Stimulated activated CD4-positive, alpha-beta T cell treated with anti-CD3 and anti-CD28 coated beads, Interleukin-1b, Interleukin-23, amount 100 ng/mL, for 24 hours (primary cell): ENCODE data around the gene PGGHG.
"Not testable (repeated sequence)": the region's sequence is repeated elsewhere in the genome, so short reads cannot be mapped to it uniquely, and the experiment has no call there.

Experiments used
- DNase-seq, 4 experiments: peaks; one replicate each; pipeline ENCODE4 v3.0.0-alpha.2; 2020; ENCODE audit warnings: low read depth in 4 of 4, low spot score in 1 of 4

The PGGHG gene

DNA sequence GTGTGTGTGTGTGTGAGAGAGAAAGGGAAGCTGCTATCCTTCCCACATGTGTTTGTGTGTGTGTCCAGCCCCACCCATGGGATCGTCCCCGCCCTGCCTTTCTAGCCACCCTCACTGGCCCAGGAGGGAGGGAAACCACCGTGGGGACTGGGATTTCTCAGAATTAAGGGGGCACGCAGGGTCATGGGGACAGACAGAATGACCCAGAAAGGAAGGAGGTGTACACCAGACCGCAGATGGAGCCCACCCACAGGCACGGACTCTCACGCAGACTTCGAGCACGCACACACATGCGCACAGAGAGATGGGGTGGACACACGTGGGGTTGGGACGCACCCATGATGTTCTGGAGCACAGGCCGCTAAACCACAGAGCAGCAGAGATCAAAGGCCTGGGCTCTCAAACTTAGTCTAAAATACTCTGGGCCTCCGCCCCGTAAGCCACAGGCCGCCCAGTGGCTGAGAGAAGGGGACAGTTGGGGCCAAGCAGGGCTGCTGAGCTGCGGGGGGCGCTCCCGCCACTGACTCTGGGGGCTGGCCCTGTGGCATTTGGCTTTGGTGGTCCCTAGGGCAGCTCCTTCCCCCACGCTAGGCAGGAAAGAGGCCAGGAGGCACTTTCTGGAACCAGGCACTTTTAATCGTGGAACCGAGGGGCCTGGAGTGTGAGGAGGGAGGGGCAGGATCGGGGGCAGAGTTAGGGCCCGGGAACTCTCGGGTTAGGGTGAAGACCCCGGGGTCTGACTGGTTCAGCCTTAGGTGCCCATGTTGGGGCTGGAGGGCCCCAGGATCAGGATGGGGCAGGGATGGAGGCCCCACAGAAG, 8.9 kb downstream of the PGGHG start:
- DNase-seq, result no peak

DNA sequence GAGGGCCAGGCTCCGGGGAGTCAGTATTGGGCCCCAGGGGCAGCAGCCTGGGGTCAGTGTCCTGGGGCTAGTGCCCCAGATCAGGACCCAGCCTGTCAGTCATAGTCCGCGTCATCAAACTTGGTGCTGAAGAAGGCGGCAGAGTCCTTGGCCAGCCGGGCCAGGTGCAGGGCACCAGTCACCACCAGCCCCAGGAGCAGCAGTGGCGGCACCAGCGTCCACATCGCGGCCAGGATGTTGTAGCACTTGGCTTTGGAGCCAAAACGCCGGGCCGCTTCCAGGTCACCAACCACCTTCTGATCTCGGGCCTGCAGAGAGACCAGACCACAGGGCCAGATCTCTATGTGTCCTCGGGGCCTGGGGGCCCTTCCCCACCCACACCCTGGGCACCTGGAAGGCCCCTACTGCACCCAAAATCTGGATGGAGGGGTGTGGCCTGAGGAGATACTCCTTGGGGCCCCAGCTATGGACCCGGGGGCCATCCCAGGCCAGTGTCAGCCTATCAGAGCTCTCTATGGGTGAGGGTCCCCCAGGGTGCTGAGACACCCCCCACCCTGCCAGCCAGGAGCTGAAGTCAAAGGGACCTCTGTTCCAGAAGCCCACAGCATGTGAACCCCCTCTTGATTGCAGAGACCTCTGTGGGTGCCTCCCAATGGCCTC, 9.6 kb downstream of the PGGHG start:
- no peak for DNase-seq

DNA sequence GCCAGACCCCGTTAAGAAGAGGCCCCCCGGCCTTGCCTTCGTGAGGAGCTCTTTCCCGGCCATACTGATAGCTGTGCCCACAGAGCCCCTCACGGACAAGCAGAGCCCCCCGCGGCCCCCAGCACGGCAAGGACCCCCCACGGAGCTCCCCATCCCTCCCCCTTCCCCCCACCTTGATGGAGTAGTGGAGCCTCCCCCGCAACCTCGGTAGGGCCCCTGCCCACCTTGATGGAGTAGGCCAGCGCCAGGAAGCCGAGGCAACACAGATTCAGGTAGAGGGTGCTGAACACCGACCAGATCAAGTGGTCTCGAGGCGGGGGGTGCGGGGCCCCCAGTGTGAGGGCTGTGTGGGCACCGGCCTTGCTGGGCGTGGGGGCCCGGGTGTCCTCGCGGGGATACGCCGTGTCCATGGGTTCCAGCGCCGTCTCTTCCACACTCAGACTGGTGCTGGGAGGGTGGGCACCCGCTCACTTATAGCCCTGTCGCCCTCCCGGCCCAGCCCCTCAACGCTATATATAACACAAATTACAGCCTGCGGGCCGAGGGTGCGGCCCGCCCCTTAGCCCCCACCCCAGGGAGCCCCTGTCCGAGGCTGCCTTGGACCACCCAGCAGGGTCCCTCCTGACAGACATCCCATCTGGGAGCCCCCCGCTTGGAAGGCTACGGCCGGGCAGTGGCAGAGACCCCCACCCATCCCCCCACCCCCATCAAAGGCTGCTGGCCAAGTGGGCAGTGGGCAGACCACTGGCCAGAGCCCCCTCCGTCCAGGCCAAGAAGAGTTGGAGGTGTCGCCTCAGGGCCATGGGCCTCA, 10.4 kb downstream of the PGGHG start, which contains the start of gene IFITM5:
TSS of gene IFITM5 (minus strand) at position 446 of the 811 bp plus-strand sequence. CDS start at position 410, 36 bp downstream.
- DNase-seq, result no peak

DNA sequence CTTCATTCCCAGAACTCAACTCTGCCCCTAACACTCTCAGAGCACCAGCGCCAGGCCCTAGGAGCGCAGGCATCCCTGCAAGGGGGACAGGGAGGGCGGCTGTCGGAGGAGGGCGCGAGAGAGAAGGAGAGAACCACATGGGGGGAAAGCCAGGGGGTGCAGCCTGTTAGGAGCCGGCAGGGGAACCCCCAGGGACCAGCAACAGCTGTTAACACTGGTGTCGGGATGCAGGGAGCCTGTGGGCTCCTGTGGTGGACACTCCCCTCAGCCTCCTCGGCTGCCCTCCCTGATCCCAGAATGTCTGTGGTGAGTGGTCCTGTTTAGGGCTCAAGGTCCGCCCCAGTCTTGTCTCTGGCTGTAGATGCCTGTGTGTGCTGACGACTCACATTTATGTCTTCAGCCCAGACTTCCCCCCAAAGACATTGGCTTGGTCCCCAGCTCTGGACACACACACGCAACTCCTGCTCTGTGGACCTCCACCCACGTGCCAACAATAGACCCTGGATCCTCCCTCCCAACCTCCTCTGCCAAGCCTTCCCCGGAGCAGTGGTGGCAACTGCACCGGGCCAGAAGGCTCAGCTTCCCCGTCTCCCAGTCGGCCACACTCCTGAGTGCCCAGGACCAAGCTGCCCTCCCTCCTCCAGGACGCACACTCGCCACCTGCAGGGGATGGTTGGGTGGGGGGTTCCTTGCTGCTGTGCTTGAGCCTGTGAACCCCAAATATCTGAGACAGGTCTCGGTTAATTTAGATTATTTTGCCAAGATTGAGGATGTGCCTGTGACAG, 11.2 kb downstream of the PGGHG start:
- DNase-seq, result no peak

DNA sequence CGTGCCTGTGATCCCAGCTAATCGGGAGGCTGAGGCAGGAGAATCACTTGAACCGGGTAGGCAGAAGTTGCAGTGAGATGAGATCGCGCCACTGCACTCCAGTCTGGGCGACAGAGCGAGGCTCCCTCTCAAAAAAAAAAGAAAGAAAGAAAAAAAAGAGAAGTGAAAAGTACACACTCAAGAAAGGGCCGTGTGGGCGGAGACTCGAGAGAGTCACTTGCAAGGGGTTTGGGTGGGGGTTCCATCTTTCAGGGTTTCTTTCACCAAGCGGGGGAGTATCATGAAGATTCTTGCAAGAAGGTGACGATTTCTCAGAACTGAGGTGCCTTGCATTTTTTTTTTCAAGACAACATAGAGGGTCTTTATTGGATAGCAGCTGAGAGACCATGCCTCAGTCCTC, 14.4 kb downstream of the PGGHG start:
- no peak for DNase-seq

DNA sequence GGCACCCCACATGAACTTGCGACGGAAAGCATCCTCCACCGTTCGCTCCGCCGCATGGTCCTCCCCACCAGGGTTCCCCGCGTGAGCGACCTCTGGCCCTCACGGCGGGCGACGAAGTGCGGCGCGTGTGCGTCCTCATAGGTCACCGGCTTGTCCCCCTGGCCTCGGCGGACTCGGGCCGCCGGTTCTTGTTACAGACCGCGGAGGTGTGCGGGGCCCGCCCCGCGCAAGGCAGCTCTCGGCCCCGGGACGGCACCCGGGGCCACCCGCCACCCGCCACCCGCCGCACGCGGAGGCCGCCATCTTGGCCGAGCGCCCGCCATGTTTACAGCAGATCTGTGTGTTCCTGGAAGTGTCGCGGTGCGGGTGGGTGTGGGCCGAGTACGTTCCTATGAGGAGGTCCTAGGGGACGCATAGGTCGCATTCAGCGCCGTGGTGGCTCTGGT, 15.2 kb downstream of the PGGHG start:
- DNase-seq, result no peak

DNA sequence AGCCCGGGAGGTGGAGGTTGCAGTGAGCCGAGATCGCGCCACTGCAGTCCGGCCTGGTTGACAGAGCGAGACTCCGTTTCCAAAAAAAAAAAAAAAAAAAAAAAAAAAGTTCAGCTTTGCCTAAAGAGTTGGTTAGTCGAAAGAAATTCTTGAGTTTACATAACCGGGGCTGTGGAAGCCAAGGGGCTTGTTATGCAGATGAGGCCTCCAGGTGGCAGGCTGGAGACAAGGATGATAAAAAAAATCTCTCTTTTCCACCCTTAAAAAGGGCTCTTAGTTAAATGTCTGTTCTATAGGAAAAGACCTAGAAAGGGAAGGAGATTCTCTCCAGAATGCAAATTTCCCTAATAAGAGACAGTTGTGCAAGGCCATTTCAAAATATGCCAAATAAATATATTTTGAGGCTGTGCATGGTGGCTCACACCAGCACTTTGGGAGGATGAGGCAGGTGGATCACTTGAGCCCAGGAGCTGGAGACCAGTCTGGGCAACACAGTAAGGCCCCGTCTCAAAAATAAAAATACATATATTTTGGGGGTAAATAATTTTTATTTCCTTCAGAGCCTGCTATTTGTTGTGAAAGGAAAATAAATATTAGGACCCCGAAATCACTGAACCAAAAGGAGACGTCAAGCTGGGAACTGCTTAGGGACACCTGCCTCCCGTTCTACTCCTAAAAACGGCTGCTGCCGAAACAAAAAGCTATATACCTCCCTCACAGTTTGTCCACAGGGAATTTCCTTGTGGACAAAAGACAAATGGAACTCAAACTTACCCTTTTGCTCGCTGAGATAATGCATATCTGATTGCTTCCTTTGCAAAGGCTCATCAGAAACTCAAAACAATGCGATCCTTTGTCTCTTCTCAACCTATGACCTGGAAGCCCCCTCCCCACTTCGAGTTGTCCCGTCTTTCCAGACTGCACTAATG, 16.3 kb downstream of the PGGHG start:
- no peak for DNase-seq

DNA sequence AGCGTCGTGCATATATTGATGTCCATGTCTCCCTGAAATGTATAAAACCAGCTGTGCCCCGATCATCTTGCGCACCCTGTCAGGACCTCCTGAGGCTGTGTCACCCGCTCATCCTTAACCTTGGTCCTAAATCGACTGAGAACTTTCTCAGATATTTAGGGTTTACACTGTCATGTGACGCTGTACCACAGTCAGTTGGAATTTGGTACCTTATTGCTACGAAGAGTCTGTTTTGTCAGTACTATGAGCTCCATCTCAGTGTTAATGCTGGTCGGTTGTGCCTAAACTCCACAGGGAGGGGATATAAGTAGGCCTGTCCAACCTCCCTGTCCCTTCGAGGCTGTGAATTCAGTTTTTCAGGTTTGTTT, 16.9 kb downstream of the PGGHG start:
- no peak for DNase-seq

DNA sequence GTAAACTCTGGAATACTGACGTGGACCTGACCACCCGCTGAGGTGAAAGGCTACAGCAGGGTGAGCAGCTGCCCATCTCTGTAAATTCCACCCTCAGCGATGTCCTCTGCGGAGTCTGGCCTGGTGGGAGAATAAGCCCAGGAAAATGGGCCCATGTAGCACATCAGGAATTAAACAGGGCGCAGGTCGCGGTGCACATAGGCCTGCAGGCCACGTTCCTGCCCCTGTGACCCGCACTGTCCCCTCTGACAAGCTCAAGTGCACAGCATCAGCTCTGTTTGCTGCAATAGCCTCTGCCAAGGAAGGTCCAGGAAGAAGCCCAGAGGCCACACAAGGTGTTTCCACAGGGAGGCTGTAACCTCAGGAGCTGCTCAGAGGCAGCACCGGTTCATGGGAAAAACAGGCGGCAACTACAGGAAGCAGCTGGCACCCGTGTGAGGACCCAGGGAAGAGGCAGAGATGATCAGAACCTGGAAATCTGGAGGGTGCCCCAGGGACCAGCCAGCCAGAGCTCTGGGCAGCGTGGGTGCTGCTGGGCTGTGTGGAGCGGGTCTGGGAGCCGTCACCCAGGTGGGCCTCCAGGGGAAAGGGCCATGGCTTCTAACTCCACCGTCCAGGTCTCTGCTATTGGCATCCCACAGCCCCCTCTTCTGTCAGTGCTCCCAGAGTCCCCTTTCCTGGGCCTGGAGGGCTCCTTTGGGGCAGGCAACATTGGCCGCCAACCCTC, 17.9 kb downstream of the PGGHG start:
- no peak for DNase-seq

DNA sequence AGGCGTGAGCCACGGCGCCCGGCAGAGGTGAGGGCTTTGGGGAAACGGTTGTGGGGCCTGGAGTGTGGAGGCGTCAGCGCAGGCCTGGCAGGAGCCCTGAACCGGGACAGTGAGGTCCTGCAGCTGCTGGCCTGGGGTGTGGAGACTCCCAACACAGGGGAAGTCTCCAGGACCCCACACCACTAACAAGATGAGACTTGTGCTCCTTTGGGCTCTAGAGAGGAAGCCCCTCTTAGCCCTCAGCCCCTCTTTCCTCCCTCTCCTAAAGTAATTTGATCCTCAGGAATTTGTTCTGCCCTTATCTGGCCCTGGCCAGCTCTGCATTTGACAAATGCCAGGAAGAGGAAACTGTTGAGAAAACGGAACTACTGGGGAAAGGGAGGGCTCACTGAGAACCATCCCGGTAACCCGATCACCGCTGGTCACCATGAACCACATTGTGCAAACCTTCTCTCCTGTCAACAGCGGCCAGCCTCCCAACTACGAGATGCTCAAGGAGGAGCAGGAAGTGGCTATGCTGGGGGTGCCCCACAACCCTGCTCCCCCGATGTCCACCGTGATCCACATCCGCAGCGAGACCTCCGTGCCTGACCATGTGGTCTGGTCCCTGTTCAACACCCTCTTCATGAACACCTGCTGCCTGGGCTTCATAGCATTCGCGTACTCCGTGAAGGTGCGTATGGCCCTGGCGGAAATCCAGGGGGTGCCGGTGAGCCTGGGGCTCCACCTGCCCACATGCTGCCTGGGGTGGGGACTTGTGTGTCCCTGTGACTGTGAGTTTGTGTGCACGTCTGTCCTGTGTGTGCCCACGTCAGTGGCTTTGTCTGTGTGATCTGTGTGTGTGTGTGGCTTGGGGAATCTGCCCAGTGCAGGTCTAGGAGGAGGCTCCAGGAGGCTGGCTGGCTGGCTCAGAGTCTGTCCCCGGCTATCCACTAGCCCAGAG, 19.1 kb downstream of the PGGHG start, which contains the start of gene IFITM2:
TSS of gene IFITM2 (plus strand) at position 51 of the 943 bp plus-strand sequence. CDS start at position 428, 377 bp downstream.
- DNase-seq, result not testable (repeated sequence)

DNA sequence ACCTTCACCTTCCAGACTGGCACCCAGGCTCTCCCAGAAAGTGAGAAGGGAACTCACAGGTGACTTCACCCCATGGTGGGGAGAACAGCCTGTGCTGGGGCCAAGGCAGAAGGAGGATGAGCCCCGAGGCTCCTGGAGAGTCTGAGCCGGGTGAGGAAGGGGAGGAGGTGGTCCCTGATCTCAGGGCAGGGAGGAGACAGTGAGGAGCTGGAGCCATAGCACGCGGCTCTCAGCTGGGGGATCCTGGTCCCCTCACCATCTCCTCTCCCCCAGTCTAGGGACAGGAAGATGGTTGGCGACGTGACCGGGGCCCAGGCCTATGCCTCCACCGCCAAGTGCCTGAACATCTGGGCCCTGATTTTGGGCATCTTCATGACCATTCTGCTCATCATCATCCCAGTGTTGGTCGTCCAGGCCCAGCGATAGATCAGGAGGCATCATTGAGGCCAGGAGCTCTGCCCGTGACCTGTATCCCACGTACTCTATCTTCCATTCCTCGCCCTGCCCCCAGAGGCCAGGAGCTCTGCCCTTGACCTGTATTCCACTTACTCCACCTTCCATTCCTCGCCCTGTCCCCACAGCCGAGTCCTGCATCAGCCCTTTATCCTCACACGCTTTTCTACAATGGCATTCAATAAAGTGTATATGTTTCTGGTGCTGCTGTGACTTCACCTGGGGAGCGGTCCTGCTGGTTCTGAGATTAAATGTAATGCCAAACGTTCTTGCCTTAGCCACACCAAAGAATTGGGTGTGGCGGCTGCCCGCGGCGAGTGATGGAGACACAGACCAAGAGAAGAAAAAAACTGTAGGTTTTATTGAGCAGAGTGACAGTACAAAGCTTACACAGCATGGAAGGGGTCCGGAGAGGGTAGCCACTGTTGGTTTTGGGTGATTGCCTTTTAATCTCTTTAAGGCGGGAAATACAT, 20.1 kb downstream of the PGGHG start:
- DNase-seq, result not testable (repeated sequence)

DNA sequence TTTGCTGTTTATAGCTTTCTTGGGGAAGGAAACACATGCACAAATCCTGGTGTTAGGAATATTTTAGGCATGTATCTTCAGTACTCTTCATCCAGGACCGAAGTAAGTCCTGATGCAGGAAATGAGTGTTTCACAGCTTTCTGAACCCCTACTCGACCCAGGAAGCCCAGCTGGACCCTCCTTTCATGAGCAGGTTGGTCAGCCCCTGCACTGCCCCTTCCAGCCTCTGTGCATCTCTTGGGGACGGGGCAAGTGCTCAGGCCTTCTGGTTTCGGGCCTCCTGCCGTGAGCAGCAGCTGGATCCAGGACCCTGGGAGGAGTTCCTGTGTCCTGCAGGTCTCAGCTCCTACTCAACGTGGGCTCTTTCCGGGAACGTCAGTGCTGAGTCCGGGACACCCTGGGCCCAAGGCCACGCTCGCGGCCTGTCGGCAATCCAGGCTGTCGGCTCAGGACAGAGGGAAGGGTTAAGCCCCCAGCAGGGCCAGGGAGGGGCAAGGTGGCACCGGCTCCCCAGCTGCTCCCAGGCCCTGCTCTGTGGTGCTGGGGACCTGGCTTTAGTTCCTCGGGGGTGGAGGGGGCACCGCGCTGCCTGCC, 21.1 kb downstream of the PGGHG start:
- DNase-seq, result not testable (repeated sequence)

DNA sequence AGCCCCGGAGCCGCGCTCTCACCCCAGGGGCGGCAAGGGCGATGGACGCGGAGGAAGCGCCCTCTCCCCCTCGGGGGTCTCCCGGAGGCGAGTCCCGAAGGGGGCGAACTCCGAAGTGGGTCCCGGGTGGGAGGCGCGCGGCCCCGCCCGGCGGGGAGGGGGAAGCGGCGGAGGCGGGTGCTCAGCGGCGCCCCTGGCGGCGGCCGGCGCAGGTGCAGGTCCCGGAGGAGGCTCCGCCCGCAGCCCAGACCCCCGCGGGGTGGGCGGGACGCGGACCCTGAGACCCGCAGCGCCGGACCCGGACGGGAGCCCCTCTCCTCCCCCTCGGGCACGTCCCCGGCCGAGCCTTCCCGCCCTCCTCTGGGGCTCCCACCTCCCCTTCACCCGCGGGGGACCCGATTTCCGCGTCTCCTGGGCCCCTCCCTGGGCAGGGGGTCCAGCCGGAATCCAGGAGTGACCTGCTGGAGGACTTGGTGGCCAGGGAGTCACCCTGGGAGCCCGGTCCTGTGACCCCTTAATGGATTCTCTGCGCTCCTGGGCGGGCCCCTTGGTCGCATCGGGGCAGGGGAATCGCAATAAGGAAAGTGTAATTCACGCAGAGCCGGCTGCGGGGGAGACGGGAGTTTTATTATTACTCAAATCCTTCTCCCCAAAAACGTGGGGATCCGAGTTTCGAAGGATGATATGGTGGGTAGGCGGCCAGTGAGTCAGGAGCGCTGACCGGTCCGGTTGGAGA, 22.3 kb downstream of the PGGHG start:
- not testable (repeated sequence) for DNase-seq

DNA sequence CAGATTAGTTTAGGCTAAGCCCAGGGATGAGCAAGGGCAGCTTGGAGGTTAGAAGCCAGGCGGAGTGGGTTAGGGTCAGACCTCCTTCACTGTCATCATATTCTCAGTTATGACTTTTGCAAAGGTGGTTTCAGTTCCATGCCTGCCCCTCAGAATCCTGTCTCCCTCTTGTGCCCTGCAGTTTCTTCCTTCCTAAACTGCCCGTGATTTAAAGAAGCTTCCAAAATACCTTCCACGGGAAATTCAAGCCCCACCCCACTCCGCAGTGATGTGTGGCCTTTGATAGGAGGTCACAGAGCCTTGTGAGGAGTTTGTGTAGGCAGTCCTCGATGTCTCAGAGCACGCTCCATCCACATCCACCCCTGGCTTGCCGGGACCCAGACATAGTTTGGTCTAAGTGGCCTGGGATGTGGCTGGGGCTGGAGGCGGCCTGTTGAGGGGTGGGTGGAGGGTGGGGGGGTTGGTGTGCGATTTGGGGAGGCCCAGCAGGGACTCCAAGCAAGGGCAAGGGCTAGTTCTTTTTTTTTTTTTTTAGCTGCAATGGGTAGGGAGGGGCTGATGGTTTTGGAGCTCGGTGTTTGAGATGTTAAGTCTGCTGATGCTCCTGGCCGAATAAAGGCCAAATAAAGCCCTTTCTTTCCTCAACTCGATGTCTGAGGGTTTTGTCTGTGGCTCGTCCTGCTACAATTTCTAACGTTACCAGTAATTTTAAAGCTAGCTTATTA, 23.3 kb downstream of the PGGHG start:
- DNase-seq, result no peak

DNA sequence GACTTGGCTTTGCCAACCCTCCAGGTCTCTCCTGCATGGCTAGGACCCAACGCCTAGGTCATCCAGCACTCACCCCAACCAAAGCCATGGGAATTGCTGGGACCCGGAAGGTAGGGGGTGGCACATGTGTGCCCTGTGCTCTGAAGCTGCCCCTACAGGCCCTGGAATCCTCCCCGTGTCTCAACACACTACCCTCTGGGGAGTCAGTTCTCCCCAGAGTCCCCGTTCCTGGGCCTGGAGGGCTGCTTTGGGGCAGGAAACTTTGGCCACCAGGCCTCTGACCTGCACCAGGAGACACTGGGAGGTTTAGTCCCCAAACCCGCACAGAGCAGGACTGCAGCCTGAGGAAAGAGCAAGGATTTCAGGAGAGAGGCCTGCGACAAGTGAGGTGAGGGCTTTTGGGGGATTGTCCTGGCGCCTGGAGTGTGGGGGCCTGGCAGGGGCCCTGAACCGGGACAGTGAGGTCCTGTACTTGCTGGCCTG, 24.4 kb downstream of the PGGHG start:
- no peak for DNase-seq
